HEK293T (cell line): Measurements from ENCODE around the gene OSBPL8.

Experiments used
- ELF4 ChIP-seq: fragments of 450-650 bp; IDR thresholded peaks from 2 replicates; pipeline ENCODE4 v1.6.1; 2017; ENCODE audit warnings: antibody characterized with exemption
- NFRKB ChIP-seq: fragments of 450-650 bp; IDR thresholded peaks from 2 replicates; pipeline ENCODE4 v1.6.1; 2016; ENCODE audit warnings: mild to moderate bottlenecking, moderate library complexity

DNA sequence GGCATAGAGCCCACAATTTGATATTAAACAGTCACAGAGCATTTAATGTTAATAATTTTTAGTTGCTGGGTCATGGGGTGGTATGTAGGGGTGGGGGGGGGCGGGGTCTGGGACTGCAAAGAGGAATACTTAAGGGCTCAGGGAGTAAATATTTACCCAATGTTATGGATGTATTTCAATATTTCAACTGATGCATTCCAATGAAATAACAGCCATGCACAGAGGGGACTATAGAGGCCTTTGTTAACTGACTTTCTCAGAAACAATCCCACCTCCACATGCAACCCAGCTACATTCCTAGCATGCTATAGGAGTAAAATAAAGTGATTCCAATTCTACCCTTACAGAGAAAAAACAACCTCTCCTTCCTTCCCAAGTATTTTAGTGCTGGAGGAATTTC, 203.5 kb downstream of the OSBPL8 start:
- TF ChIP-seq ELF4 (no peak), NFRKB (no peak)
